IMR-90 (cell line): Measurements from ENCODE around the gene SCPEP1. TPM values are rescaled to one million over a fixed set of nuclear protein-coding genes. Genes with fewer than 3 reads are reported as not detected.

ENCODE experiments used
- ATAC-seq: fragments of 200-7000 bp; cut with Tn5 transposase; 2 replicates; pipeline ENCODE4 v1.9.1; 2020; ENCODE audit warnings: low read depth, mild to moderate bottlenecking, moderate library complexity
- BruUV-seq: library from RNA; stranded (reverse); fragments of 400-500 nt; replicated peaks from 2 replicates; lab custom pipeline; 2021; lab: Mats Ljungman, UMichigan
- CTCF ChIA-PET: fragments of 300-600 bp; formaldehyde crosslinking; extraction: SDS; loops from one replicate; lab custom pipeline; 2021; ENCODE audit warnings: antibody characterized with exemption; lab: Yijun Ruan, JAX
- POLR2A ChIA-PET: fragments of 300-600 bp; sonication (Branson Sonifier 250); formaldehyde crosslinking; loops from one replicate; lab custom pipeline; 2022; ENCODE audit warnings: antibody characterized with exemption; ENCODE audit not compliant: unreplicated experiment; lab: Charles Lee
- DNase-seq: peaks from one replicate; pipeline ENCODE4 v3.0.0; 2013
- H2AFZ ChIP-seq: replicated peaks from 2 replicates; pipeline ENCODE3; 2013; ENCODE audit warnings: low read length, mild to moderate bottlenecking; ENCODE audit not compliant: poor library complexity
- H2AK5ac ChIP-seq: 2 replicates; pipeline ENCODE4 v1.6.1; 2013; ENCODE audit warnings: low read depth, low read length, inconsistent platforms
- H2AK9ac ChIP-seq: replicated peaks from 2 replicates; pipeline ENCODE3; 2013; ENCODE audit warnings: mild to moderate bottlenecking, low read depth, low read length, moderate library complexity; ENCODE audit not compliant: poor library complexity
- H2BK120ac ChIP-seq: 2 replicates; pipeline ENCODE4 v1.6.1; 2013; ENCODE audit warnings: low read depth, low read length, inconsistent platforms
- H2BK15ac ChIP-seq: 3 replicates; pipeline ENCODE4 v1.6.1; 2013; ENCODE audit warnings: low read depth, low read length, inconsistent platforms
- H2BK20ac ChIP-seq: 2 replicates; pipeline ENCODE4 v1.6.1; 2013; ENCODE audit warnings: low read depth, mild to moderate bottlenecking, inconsistent platforms, low read length, moderate library complexity
- H2BK5ac ChIP-seq: 2 replicates; pipeline ENCODE4 v1.6.1; 2013; ENCODE audit warnings: mild to moderate bottlenecking, low read depth, low read length, inconsistent platforms; ENCODE audit not compliant: poor library complexity, severe bottlenecking
- H3K14ac ChIP-seq: replicated peaks from 2 replicates; pipeline ENCODE4 v1.6.1; 2013; ENCODE audit warnings: low read depth, low read length, inconsistent platforms
- H3K18ac ChIP-seq: 2 replicates; pipeline ENCODE4 v1.6.1; 2013; ENCODE audit warnings: low read depth, low read length, control low read depth
- H3K23ac ChIP-seq: 2 replicates; pipeline ENCODE4 v1.6.1; 2013; ENCODE audit warnings: low read depth, low read length, inconsistent platforms
- H3K27ac ChIP-seq: 2 replicates; pipeline ENCODE4 v1.5.1; 2013; ENCODE audit warnings: mild to moderate bottlenecking, control low read depth, low read length; ENCODE audit not compliant: insufficient read depth
- H3K27me3 ChIP-seq: 2 replicates; pipeline ENCODE4 v1.6.1; 2013; ENCODE audit warnings: low read length; ENCODE audit not compliant: control insufficient read depth, insufficient read depth
- H3K36me3 ChIP-seq: 2 replicates; pipeline ENCODE4 v1.6.1; 2013; ENCODE audit warnings: low read length, mixed read lengths; ENCODE audit not compliant: control insufficient read depth, insufficient read depth
- H3K4ac ChIP-seq: 2 replicates; pipeline ENCODE4 v1.6.1; 2013; ENCODE audit warnings: low read depth, low read length, inconsistent platforms
- H3K4me1 ChIP-seq: 2 replicates; pipeline ENCODE4 v1.6.1; 2013; ENCODE audit warnings: low read length, mixed read lengths; ENCODE audit not compliant: control insufficient read depth, insufficient read depth
- H3K4me2 ChIP-seq: 2 replicates; pipeline ENCODE4 v1.6.1; 2013; ENCODE audit warnings: low read depth, mild to moderate bottlenecking, control low read depth, low read length, moderate library complexity
- H3K4me3 ChIP-seq: 2 replicates; pipeline ENCODE4 v1.5.1; 2013; ENCODE audit warnings: low read depth, mild to moderate bottlenecking, control low read depth, low read length, moderate library complexity; ENCODE audit not compliant: insufficient read depth
- H3K56ac ChIP-seq: 2 replicates; pipeline ENCODE4 v1.6.1; 2013; ENCODE audit warnings: low read length, inconsistent platforms; ENCODE audit not compliant: insufficient read depth; ENCODE audit errors: extremely low read depth
- H3K79me1 ChIP-seq, 2 experiments: 2 replicates each; pipeline ENCODE4 v1.6.1; 2013; ENCODE audit warnings: low read length in 2 of 2, inconsistent platforms in 1 of 2, low read depth in 1 of 2
- H3K9ac ChIP-seq: 2 replicates; pipeline ENCODE4 v1.6.1; 2013; ENCODE audit warnings: low read depth, low read length, control low read depth
- H3K9me1 ChIP-seq: 2 replicates; pipeline ENCODE4 v1.6.1; 2013; ENCODE audit warnings: low read length, inconsistent platforms; ENCODE audit not compliant: insufficient read depth
- H3K9me3 ChIP-seq: 2 replicates; pipeline ENCODE4 v1.6.1; 2013; ENCODE audit warnings: low read length; ENCODE audit not compliant: control insufficient read depth, insufficient read depth
- H4K20me1 ChIP-seq: 2 replicates; pipeline ENCODE4 v1.6.1; 2013; ENCODE audit warnings: low read length, inconsistent platforms; ENCODE audit not compliant: insufficient read depth
- H4K5ac ChIP-seq: 2 replicates; pipeline ENCODE4 v1.6.1; 2013; ENCODE audit warnings: mild to moderate bottlenecking, low read depth, low read length, control low read depth
- H4K8ac ChIP-seq, 2 experiments: 2 replicates each; pipeline ENCODE4 v1.6.1; 2013; ENCODE audit warnings: low read depth in 2 of 2, low read length in 2 of 2, control low read depth in 1 of 2, inconsistent platforms in 1 of 2
- H4K91ac ChIP-seq: 2 replicates; pipeline ENCODE4 v1.6.1; 2013; ENCODE audit warnings: low read depth, low read length, inconsistent platforms; ENCODE audit not compliant: insufficient read depth
- BHLHE40 ChIP-seq: fragments of 150-350 bp; IDR thresholded peaks from 2 replicates; pipeline ENCODE4 v1.6.1; 2016; ENCODE audit warnings: mild to moderate bottlenecking, low read depth, low read length
- FOS ChIP-seq: fragments of 150-350 bp; IDR thresholded peaks from 2 replicates; pipeline ENCODE4 v1.6.1; 2016; ENCODE audit warnings: low read depth, low read length
- MAZ ChIP-seq: IDR thresholded peaks from 2 replicates; pipeline ENCODE4 v1.6.1; 2012; ENCODE audit warnings: low read depth, mild to moderate bottlenecking, low read length, improper control_type of control experiment, moderate library complexity, borderline replicate concordance
- NFE2L2 ChIP-seq: fragments of 150-350 bp; IDR thresholded peaks from 2 replicates; pipeline ENCODE4 v1.6.1; 2016; ENCODE audit warnings: low read depth, mild to moderate bottlenecking, low read length
- POLR2A ChIP-seq: IDR thresholded peaks from 2 replicates; pipeline ENCODE4 v1.6.1; 2012; ENCODE audit warnings: mild to moderate bottlenecking, low read depth, low read length
- RAD21 ChIP-seq: IDR thresholded peaks from 2 replicates; pipeline ENCODE4 v1.6.1; 2012; ENCODE audit warnings: low read length, improper control_type of control experiment
- RCOR1 ChIP-seq: IDR thresholded peaks from 2 replicates; pipeline ENCODE4 v1.6.1; 2012; ENCODE audit warnings: mild to moderate bottlenecking, low read length, improper control_type of control experiment; ENCODE audit not compliant: insufficient replicate concordance
- WGBS, 2 experiments: methylation state at CpG; one replicate each; pipeline versions ENCODE4 v1.1.5 to v1.1.7; 2013; ENCODE audit warnings: missing lambda C conversion rate in 2 of 2; ENCODE audit not compliant: insufficient read length in 1 of 2; ENCODE audit errors: extremely low coverage in 2 of 2; 5-methylcytosine and 5-hydroxymethylcytosine counted together
- dilution Hi-C: fragments of 300-500 bp; cut with HindIII; formaldehyde crosslinking; loops from one replicate; pipeline ENCODE4 v1.14.3; 2018; ENCODE audit warnings: low sequenced_read_pairs; ENCODE audit not compliant: unreplicated experiment
- in situ Hi-C: fragments of 300-500 bp; cut with MboI; formaldehyde crosslinking; loops from 3 replicates; pipeline ENCODE4 v1.14.3; 2019; ENCODE audit warnings: low sequenced_read_pairs, inconsistent platforms, mixed read lengths
- intact Hi-C: fragments of 100-400 bp; cut with micrococcal nuclease; formaldehyde crosslinking; loops from 2 replicates; pipeline ENCODE4 v1.10.0; 2022
- polyA plus RNA-seq, 3 experiments: library from polyadenylated mRNA; depleted of rRNA; stranded (reverse); fragments of >200 nt; gene quantifications; 2 replicates each; pipeline ENCODE4 v1.2.3, GENCODE V29; 2012; ENCODE audit warnings: low replicate concordance in 1 of 3
- total RNA-seq: library from RNA; depleted of rRNA; stranded (reverse); fragments of >200 nt; gene quantifications from 2 replicates; pipeline ENCODE4 v1.2.3, GENCODE V29; 2012
- TF ChIP-seq, protein P1 (sequence below): fragments of 150-350 bp; IDR thresholded peaks from 2 replicates; pipeline ENCODE4 v1.6.1; 2017; ENCODE audit warnings: mild to moderate bottlenecking, antibody characterized with exemption, low read length, low read depth
- TF ChIP-seq, protein P2 (sequence below): fragments of 150-350 bp; IDR thresholded peaks from 2 replicates; pipeline ENCODE4 v1.6.1; 2016; ENCODE audit warnings: low read depth, mild to moderate bottlenecking, low read length, moderate library complexity, borderline replicate concordance
- TF ChIP-seq, protein P3 (sequence below): conservative IDR thresholded peaks from 2 replicates; pipeline ENCODE4 v1.5.1; 2012; ENCODE audit warnings: mild to moderate bottlenecking, low read depth, low read length, improper control_type of control experiment

The SCPEP1 gene
- total and polyA plus RNA-seq, 2 of the 4 experiments (the other 2 are of a cell fraction): 16.5 to 32.1 TPM

DNA sequence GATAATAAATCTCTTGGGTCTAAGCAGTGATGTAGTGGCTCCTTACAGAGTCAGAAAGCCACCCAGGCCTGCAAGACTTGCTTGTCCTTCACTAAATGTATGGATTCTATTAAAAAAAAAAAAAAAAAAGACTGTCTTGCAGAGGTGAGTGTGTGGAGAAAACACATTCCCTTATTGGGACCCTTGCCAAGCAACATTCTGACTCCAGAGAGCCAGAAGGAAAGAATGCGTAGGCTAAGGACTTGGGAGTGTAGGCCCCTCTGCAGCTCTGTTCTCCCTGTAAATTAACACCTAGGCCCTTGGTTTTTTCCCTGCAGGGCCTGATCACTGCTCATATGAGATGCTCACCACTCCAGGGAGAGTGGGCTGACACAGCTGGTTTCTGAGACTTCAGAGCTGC lies 17.8 kb downstream of the SCPEP1 start:
- no peak overlapping the region for H2BK15ac ChIP-seq
- H3K4me3 ChIP-seq: no peak overlapping the region
- no peak overlapping the region for H2BK5ac ChIP-seq
- no peak overlapping the region for H3K18ac ChIP-seq
- no peaks in the 10 kb centered on the region for H3K4me1 ChIP-seq
- H4K20me1 ChIP-seq: no peaks in the 10 kb centered on the region
- no peak overlapping the region for H4K5ac ChIP-seq
- no peak overlapping the region for H3K27ac ChIP-seq
- H2BK20ac ChIP-seq: no peak overlapping the region
- H4K91ac ChIP-seq: no peak overlapping the region
- TF ChIP-seq, protein P1, sequence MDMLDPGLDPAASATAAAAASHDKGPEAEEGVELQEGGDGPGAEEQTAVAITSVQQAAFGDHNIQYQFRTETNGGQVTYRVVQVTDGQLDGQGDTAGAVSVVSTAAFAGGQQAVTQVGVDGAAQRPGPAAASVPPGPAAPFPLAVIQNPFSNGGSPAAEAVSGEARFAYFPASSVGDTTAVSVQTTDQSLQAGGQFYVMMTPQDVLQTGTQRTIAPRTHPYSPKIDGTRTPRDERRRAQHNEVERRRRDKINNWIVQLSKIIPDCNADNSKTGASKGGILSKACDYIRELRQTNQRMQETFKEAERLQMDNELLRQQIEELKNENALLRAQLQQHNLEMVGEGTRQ: no peak
- TF ChIP-seq RAD21: no peak
- TF ChIP-seq NFE2L2: no peak
- no peak for TF ChIP-seq BHLHE40
- no peak for TF ChIP-seq POLR2A
- no peak for TF ChIP-seq MAZ
- no peak for TF ChIP-seq RCOR1
- TF ChIP-seq, protein P2, sequence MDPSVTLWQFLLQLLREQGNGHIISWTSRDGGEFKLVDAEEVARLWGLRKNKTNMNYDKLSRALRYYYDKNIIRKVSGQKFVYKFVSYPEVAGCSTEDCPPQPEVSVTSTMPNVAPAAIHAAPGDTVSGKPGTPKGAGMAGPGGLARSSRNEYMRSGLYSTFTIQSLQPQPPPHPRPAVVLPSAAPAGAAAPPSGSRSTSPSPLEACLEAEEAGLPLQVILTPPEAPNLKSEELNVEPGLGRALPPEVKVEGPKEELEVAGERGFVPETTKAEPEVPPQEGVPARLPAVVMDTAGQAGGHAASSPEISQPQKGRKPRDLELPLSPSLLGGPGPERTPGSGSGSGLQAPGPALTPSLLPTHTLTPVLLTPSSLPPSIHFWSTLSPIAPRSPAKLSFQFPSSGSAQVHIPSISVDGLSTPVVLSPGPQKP: no peak
- TF ChIP-seq, protein P3, sequence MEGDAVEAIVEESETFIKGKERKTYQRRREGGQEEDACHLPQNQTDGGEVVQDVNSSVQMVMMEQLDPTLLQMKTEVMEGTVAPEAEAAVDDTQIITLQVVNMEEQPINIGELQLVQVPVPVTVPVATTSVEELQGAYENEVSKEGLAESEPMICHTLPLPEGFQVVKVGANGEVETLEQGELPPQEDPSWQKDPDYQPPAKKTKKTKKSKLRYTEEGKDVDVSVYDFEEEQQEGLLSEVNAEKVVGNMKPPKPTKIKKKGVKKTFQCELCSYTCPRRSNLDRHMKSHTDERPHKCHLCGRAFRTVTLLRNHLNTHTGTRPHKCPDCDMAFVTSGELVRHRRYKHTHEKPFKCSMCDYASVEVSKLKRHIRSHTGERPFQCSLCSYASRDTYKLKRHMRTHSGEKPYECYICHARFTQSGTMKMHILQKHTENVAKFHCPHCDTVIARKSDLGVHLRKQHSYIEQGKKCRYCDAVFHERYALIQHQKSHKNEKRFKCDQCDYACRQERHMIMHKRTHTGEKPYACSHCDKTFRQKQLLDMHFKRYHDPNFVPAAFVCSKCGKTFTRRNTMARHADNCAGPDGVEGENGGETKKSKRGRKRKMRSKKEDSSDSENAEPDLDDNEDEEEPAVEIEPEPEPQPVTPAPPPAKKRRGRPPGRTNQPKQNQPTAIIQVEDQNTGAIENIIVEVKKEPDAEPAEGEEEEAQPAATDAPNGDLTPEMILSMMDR: no peak
- no peak for TF ChIP-seq FOS
- no peak overlapping the region for H4K8ac ChIP-seq
- no peaks in the 10 kb centered on the region for H3K79me1 ChIP-seq
- no peak overlapping the region for H3K14ac ChIP-seq
- H3K4me2 ChIP-seq: no peak overlapping the region
- no peak overlapping the region for H2BK120ac ChIP-seq
- in situ Hi-C loops: no loop called here
- DNase-seq: peak; percentile 19
- POLR2A ChIA-PET: interaction anchor here (0.6 kb wide), 1 partner anchor 1238 kb away, joined by 3 read pairs; no protein-coding TSS in a partner anchor
- no peak overlapping the region for H3K4ac ChIP-seq
- BruUV-seq: no TSS peak
- WGBS, 2 experiments: no CpG with 5 or more reads among the region's 1 CpG
- H3K36me3 ChIP-seq: 0 out of 2 replicates have a peak, but pooled peaks cover 8% of the 10 kb centered on the region
- H3K27me3 ChIP-seq: no peaks in the 10 kb centered on the region
- no peaks in the 10 kb centered on the region for H3K9me3 ChIP-seq
- no peak overlapping the region for H3K23ac ChIP-seq
- dilution Hi-C loops: no loop called here
- H2AK5ac ChIP-seq: no peak overlapping the region
- H3K9ac ChIP-seq: no peak overlapping the region
- CTCF ChIA-PET: no interaction called here
- no peak overlapping the region for H2AFZ ChIP-seq
- no peaks in the 10 kb centered on the region for H3K9me1 ChIP-seq
- intact Hi-C loops: no loop called here
- H2AK9ac ChIP-seq: no peak overlapping the region
- no peak for ATAC-seq
- no peak overlapping the region for H3K56ac ChIP-seq
